C4-2B (cell line): ENCODE data around the gene ATP8B1.

Experiments used
- ZFX ChIP-seq: fragments of 450-650 bp; IDR thresholded peaks from 2 replicates; pipeline ENCODE4 v1.6.1; 2017
- TF ChIP-seq, protein P1 (sequence below): fragments of 450-650 bp; conservative IDR thresholded peaks from 2 replicates; pipeline ENCODE4 v1.5.1; 2017; ENCODE audit warnings: mild to moderate bottlenecking

DNA sequence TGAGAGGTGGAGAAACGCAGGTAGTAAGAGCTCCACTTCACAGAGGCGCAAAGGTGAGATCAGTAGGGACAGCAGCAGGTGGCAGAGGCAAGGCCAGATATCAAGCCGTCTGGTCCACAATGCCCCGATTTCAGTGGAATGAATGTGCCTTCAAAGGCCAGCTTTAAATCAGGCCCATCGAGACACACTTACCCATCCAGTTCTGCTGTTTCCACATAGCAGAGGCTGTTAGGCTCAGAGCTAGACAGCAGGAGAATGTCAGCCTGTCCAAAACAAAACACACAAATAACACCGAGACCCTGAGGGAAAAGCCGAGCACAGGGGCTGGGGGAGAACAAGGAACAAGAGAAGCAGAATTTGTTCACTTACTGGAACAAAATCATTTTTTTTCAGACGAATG lies 105.7 kb downstream of the ATP8B1 start:
- TF ChIP-seq, protein P1, sequence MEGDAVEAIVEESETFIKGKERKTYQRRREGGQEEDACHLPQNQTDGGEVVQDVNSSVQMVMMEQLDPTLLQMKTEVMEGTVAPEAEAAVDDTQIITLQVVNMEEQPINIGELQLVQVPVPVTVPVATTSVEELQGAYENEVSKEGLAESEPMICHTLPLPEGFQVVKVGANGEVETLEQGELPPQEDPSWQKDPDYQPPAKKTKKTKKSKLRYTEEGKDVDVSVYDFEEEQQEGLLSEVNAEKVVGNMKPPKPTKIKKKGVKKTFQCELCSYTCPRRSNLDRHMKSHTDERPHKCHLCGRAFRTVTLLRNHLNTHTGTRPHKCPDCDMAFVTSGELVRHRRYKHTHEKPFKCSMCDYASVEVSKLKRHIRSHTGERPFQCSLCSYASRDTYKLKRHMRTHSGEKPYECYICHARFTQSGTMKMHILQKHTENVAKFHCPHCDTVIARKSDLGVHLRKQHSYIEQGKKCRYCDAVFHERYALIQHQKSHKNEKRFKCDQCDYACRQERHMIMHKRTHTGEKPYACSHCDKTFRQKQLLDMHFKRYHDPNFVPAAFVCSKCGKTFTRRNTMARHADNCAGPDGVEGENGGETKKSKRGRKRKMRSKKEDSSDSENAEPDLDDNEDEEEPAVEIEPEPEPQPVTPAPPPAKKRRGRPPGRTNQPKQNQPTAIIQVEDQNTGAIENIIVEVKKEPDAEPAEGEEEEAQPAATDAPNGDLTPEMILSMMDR: no peak
- TF ChIP-seq ZFX: no peak
